HG03039 (cell line): Measurements from ENCODE around the gene NLGN1.
A peak's percentile ranks its signal among the peaks of the same experiment; 100 is the strongest.
"Not testable (repeated sequence)": the region's sequence is repeated elsewhere in the genome, so short reads cannot be mapped to it uniquely, and the experiment has no call there.

Source experiments
- ATAC-seq: cut with Tn5 transposase; IDR thresholded peaks from one replicate; pipeline ENCODE4 v1.9.1; 2021; ENCODE audit warnings: mild to moderate bottlenecking, moderate library complexity; ENCODE audit not compliant: unreplicated experiment

Gene NLGN1

DNA sequence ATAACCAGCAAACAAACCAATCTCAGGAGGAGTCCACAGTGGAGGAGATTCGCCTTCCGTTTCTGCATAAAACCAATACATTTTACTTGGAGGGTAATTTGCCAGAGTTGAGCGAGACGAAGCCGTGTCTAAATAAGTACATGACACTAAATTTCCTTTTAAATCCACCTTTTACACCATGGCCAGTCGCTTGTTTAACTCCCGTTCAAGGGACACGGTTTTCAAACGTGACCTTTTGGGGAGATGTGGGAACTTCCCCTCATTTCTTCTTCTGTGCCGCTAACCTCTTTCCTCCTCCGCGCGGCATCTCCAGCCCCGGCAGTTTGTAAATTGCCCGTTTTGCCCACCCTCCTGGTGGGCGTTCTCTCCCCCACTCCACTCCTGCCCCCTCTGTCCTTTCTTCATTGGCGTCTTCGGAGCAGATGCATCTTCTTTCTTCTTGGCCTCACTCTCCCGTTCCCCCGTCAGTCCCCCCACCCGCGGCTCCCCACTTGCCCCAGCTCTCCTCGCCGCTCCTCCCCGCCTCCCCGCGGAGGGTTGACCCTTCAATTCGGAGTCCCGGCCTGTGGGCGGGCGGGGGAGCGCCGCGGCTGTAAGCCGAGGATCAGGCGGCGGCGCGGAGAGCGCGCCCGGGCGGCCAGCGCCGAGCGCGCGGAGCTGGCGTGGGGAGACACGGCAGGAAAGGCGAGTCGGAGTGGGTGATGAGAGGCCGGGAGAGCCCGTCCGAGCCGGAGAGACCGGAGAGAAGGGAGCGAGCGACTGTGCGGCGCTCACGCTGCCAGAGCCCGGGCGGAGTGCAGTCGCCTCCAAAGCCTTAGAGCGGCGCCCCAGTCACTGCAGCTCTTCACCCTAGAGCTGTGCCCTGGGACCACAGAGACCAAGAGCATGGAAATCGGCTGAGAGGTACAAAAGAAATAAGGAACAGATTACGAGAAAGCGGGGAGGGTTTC, at the start of gene NLGN1:
Gene NLGN1, plus strand, starts transcription at position 584 of the 950 bp plus-strand sequence.
- ATAC-seq: no peak

DNA sequence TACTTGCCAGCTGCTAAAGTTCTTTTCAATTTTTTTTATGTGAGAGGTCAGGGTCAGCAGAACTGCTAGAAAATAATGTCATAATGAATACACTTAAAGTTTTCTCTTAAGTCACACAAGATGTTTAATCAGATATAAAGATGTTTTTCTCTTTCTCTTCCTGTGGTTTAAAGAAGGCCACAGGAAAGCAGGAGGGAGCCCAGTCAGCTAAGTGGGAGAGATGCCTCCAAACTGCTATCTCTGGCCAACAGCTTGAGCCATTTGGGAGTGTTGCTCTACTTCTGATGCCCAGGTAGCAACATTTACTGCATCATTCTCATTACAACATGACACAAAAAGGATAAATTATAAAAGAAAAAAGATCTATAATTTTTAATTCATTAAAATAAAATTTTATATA, 45.7 kb upstream of the NLGN1 start:
- ATAC-seq: no peak

DNA sequence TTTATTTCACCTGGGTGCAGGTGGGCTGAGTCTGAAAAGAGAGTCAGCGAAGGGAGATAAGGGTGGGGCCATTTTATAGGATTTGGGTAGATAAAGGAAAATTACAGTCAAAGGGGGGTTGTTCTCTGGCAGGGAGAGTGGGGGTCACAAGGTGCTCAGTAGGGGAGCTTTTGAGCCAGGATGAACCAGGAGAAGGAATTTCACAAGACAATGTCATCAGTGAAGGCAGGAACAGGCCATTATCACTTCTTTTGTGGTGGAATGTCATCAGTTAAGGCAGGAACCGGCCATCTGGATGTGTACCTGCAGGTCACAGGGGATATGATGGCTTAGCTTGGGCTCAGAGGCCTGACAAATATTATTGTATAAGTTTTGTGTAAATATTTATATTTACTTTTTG, 44.4 kb upstream of the NLGN1 start:
- ATAC-seq: not testable (repeated sequence)

DNA sequence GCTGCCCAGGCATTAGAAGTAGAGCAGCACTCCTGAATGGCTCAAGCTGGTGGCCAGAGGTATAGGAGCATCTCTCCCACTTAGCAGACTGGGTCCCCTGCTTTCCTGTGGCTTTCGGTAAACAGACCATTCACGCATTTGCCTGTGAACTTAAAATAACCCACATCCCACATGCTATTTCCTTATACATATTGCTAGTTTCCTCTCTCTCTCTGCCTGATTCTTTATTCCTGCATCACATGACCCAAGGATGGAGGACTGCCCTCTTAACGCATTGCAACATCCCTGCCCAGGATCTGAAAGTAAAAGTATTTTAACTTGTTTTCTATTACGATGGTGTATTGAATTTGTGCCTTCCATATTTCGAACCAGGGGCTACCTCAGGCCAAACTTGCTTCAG, 43.4 kb upstream of the NLGN1 start:
- no peak for ATAC-seq

DNA sequence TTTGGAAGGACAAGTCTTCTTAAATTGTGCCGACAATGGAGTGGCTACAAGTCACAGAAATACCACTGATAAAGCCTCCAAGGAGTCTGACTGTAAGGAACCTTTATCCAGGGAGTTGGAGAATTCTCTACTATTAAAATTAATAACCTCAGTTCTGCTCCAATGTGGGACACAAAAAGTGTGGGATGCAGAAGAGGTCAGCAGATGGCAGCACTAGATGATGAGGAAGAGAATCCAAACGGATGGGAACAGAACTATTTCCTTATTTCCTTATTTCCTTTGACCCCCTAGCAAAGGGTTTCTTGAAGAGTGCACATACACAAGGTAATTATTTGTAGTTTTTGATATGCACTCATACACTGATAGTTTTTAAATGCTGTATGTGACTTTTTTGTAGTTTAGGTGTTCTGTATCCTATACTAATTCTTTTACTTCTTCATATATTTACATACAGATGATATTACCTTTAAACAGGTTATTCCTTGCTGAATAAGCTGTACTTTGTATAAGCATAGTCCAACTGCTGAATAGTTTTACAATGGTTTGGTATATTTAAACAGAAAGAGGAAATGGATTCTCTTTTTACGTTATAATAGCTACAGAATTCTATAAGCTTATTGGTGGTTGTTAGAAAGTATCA, 25.6 kb upstream of the NLGN1 start:
- no peak for ATAC-seq

DNA sequence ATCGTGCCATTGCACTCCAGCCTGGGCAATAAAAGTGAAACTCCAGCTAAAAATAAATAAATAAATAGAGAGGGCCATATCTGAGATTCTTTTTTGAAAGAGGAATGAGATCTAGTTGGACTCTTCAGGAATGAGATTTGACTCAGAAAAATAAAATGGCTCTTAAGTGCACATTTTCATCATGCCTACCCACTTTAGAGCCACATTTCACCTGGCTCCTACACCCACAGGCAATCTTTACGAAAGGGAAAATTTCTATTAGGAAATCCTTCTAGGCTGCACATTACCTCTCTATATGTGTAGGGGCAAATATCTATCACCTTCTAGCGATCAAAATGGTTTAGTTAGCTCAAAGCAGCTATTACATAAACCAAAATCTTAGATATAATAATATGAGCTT, 16.9 kb upstream of the NLGN1 start:
- ATAC-seq: no peak

DNA sequence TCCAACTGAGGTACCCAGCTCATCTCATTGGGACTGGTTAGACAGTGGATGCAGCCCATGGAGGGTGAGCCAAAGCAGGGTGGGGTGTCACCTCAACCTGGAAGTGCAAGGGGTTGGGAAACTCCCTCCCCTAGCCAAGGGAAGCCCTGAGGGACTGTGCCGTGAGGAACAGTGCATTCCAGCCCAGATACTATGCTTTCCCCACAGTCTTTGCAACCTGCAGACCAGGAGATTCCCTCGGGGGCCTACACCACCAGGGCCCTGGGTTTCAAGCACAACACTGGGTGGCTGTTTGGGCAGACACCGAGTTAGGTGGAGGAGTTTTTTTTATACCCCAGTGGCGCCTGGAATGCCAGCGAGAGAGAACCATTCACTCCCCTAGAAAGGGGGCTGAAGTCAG, 15.6 kb upstream of the NLGN1 start:
- ATAC-seq: not testable (repeated sequence)

DNA sequence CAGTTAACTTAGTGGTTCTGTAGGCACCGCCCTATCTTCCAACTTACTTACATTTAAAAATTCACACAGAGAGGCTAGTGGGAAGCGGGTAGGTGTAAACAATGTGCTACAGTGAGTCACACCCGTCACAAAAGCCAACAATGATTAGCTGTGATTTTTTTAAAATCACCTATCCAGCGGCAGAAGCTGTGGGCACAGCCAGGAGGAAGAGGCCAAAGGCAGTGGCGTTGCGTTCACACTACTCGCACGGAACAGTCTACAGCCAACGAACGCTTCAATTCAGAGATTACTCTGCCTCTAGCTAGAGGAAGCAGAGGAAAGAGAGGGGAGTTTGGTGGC, 2.5 kb upstream of the NLGN1 start:
- ATAC-seq: peak; percentile 32

DNA sequence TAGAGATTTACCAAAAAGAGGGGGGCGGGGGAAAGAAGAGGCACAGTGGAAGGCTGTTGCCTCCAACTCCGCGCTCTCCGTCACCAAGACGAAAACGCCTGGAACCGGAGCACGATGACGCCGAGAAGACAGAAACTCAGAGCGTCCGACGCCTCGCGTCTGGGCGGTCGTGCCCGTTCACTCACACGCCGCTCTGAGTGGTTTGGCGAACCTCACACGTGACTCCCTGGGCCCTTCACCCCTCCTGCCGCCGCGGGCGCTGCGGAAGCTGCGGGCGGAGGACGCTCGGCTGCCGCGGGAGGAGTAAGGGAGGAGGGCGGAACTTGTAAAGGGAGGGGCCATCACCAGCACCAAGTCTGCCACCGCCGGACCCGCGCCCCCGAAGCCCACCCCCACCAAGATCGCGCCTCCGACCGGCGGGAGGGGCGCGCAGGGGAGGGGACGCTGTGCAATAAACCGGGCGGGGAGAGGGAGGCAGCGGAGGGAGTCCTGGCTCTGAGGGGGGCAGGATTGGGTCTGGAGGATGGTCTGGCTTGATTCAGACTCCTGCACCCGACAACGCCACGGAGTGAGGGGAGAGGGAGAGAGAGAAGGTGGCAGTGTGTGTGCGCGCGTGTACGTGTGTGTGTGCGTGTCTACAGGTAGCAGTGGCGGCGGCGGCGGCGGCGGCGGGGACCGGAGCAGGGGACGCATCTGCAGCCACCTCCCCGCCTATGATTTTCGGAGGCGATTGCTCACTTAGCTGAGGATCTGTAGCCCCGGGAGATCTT, 1.9 kb upstream of the NLGN1 start:
- peak; percentile 91 for ATAC-seq

DNA sequence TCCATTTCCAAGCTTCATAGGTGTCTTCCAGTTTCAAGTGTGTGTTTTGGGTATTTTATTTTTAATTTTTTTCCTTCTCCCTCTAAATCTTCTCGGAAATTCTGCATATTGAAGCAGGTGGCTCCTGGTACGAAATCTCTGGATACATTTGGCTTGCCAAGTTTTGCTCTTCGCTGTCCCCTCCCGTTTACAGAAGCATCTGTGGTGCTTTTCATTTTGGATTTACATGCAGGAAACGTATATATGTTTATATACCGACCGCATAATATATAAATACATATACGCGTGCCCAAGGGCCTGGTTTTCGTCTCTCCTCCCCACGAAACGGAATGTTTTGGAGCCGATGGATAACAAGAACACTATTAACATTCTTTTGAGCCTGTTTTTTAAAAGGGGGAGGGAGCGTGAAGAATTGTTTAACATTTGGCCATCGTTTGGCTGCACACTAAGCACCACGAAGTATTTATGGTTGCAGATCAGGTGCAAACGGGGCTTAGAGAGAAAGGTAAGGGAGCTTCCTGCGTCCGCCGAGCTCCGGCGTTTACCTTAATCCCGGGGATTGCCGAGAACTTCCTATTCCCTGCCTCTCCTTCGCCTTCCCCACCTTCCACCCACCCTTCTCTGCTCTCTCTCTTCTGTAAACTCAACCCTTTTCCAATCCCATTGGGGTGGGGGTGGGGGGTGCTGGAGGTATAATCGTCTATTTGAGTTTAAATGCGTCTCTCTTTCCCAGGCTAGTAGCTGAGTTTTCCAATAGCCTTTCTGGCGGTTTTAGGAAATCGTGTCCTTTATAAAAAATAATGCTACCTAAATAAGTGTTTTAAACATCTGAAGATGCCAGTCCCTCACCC, 1.1 kb upstream of the NLGN1 start:
- no peak for ATAC-seq

DNA sequence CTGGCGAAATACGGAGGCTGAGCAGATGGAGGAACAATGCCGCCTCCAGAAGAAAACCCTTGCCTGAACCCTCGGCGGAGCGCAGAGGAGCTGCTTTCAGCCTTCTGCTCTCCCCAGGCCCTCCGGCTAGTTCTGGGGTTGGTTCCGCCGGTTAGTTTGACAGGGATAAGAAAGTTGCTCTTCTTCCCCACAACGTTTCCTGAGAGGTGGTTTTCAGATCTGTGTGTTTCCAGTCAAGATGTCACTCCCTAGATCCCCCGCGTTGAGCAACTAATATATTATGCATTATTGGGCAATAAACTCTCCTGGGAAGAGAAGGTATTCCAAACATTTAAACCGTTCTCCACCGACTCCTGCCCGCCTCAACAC, 551 bp downstream of the NLGN1 start:
- no peak for ATAC-seq

DNA sequence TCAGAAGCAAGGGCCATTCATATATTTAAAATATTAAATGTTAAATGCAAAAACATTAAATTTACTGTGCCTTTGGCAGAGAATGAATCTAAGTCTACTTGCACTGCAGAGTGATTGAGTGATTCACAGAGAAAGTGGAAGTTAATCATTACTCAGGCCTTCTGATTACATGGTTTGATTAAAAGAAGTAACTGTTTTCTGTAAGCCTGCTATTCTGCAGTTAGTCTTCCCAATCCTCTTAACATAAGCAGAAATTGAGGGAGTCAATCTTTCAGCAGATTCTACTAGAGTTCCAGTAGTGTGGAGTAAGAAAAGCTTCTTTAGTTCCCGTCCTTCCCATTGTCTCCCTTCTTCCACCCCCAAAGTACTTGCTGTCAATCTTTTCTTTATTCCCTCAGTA, 1.5 kb downstream of the NLGN1 start:
- no peak for ATAC-seq

DNA sequence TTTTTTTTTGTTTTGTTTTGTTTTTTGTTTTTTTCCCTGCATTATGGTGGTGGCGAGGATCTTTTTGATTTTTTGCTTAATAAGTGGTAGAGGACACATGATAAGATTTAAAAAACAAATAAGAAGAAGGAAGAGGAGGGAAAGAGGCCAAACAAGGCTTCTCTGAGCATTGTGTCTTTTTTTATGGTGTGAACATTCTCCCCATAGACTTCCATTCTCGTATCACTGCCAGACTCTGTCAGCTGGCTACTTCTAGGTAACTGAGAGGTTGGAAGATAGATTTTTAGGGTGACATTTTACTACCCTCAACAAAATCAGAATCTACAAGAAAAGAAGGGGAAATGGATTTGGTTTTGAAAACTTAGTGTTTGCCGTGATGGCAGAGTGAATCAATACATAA, 3.8 kb downstream of the NLGN1 start:
- no peak for ATAC-seq

DNA sequence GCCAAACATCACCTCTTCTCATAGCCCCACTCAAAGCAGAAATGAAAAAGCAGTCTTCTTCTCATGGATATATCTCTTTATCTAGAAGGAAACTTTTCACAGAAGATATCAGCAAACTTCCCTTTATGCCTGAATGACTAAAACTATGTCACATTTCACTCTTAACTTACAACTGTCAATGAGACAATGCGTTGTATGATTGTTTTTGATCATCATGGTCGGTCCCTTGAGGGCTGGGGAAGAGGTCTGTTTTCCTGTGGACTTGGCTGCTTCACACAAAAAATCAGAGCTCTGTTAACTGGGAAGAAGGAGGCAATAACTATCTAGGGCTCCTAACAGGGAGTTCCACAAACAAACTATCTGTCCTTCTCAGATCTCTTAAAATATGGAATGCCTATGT, 5.1 kb downstream of the NLGN1 start:
- no peak for ATAC-seq

DNA sequence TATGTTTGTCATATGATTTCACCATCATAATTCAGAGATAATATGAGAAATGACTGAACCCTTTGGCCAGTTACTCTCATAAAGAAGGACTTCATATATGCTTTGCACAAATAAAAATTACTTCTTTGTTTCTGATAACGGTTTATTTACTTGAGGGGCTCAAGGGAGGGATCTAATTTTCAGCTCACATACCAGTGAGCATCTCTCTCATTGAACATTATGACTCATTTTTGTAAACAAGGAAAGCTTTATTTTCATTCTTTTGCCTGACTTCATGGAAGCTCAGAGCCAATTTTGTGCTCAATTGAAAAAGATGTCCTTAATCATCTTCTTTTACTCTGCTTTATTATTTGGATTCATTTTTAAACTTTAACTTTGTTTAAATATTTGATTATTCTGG, 5.8 kb downstream of the NLGN1 start:
- no peak for ATAC-seq

DNA sequence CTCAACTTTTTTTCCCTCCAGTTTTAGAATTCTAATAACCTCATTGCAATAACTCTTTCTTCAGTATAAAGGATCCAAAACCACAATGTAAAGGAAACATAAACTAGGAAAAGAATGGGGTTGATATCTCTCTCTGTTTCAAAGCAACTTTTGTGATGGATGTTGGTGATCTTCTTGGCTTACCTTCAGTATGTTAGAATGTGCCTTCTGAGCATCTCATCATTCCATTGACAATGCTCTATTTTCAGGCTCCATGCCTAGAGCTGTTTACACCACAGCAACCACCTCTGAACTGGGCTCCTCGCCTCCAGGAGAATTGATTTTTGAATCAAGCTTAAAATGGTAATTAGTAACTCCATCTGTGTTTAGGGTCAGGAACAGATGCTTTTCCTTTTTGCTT, 6.6 kb downstream of the NLGN1 start:
- no peak for ATAC-seq

DNA sequence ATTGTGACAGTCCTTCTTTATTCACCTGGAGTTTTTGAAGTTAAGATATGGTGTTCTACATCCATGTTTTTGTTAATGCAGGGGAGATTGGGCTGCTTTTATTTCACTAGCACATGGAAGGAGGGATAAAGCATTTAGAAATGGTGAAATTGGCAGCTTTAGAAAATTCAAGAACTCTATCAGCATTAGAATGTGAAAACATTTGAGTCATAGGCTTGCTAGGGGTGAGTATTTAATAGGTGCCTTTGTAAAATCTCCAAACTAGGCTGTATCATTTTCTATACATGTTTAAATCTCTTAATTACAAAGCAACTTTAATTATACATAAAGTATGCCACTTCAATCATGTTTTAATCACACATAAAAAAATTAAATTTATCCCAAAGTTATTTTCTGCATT, 12.9 kb downstream of the NLGN1 start:
- no peak for ATAC-seq

DNA sequence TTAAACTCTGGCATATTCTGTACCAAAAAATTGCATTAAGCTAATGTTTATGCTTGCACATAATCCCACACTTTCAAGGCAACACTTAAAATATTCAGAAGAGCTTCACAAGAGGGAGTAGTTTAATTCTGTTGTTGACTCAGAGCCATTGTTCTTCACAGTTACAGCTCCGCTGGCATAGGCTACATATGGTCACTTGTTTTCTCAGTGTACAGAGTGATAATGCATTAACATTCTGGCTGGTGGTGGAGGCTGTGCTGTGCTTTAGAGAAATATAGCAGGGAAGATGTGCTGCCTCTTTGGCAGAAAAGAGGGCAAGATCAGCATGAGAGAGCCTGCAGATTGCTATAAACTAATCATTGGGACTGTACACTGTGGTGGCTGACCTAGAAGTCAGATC, 13.3 kb downstream of the NLGN1 start:
- ATAC-seq: no peak

DNA sequence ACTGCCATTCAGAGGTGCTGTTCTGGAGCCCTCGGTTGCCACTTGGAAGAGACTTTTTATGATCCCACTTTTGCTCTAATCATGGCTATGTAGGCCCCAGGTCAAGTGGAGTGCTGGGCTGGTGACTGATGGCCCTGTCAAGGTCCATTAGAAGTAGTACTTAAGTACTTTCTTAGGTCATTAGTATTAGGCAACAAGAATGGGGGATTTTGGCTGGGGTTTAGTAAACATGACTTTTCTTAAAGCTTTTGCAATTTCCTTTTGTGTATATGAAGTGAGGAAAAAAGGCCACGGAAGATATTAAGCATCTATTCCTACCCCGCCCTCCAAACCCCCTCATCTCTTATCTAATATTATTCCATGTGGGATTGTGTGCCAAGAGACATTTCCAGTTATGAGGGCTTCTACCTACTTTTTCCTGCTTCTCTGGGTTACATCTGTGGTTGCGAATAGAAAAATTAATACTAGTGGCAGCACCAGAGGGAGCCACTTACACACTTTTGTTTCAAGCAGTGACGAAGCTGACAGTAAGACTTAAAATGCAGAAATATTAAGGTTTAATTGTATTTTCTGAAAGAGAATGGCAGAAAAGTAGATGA, 13.9 kb downstream of the NLGN1 start:
- ATAC-seq: no peak

DNA sequence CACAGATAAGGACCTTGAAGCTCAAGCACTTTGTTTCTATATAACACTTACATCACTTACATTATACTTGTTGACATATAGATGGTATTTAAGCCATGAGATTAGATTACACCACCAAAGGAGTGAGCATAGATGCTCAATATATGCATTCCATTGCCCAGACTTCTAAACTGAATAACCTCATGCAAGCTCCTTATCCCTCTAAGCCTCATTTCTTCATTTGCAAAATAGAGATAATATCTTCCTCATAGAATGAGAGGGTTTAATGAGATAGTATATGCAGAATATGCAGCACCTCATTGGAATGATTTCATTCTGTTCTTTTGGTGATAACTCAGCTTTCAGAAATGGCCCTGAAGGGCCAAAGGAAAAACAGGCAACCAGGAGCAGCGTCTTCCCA, 18.5 kb downstream of the NLGN1 start:
- ATAC-seq: no peak

DNA sequence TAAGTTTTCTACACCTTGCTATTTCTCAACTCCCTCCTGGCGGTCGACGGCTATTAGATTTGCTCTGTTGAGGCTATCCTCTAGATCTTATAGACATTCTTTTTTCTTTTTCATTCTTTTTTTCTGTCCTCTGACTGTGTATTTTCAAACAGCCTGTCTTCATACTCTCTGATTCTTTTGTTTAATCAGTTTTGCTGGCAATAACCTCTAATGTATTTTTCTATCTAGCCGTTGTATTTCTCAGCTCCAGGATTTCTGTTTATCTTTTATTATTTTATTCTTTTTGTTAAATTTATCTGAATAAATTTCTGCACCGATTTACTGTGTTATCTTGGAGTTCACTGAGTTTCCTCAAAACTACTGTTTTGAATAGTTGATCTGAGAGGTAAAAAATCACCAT, 31.5 kb downstream of the NLGN1 start:
- ATAC-seq: no peak
